ENCODE results near the gene PLK3. TPM values are rescaled to one million over a fixed set of nuclear protein-coding genes. Genes with fewer than 3 reads are reported as not detected.

Gene PLK3
- total and polyA plus RNA-seq, 2 experiments from 2014 or later = 8.7 to 15.1 TPM

GRCh38 chr1:44826375-44827196 lies 26.4 kb downstream of the PLK3 start (continued):
- TF ChIP-seq CTCF (conservative IDR thresholded peaks at IDR 0.05; ENCODE audit: low read depth in 2 of 2) = no peak
- TF ChIP-seq ETS1 (IDR thresholded peaks at IDR 0.05) = no peak
- no peak for TF ChIP-seq ZNF114 (CRISPR knock-in tag; IDR thresholded peaks at IDR 0.05)
- TF ChIP-seq ZNF462 (CRISPR knock-in tag; IDR thresholded peaks at IDR 0.05) = no peak

Data from GM23338 (cell line).